SU-DHL-6 (cell line): Measurements from ENCODE around the gene NPAS3.

Source experiments
- H2AFZ ChIP-seq: fragments of 200-600 bp; sonication (generic); 2 replicates; pipeline ENCODE4 v1.6.1; 2014; ENCODE audit warnings: low read depth, mild to moderate bottlenecking, moderate library complexity, mixed read lengths, antibody characterized with exemption, low read length; ENCODE audit not compliant: severe bottlenecking
- H3F3A ChIP-seq: fragments of 200-600 bp; shearing (Covaris generic); 2 replicates; pipeline ENCODE4 v1.6.0; 2016; ENCODE audit warnings: antibody characterized with exemption, mild to moderate bottlenecking; ENCODE audit not compliant: insufficient read depth
- H3K27ac ChIP-seq: fragments of 200-600 bp; sonication (generic); 2 replicates; pipeline ENCODE4 v1.5.1; 2016; ENCODE audit warnings: low read depth, mild to moderate bottlenecking, low read length, moderate library complexity, mixed read lengths
- H3K27me3 ChIP-seq: fragments of 200-600 bp; sonication (generic), shearing (Covaris generic); 2 replicates; pipeline ENCODE4 v1.6.0; 2014; ENCODE audit warnings: mild to moderate bottlenecking, low read length
- H3K36me3 ChIP-seq: fragments of 200-600 bp; sonication (generic); 2 replicates; pipeline ENCODE4 v1.6.1; 2014; ENCODE audit warnings: mild to moderate bottlenecking, low read length, mixed read lengths
- H3K4me2 ChIP-seq: fragments of 300-600, 200-600 bp; shearing (Covaris generic), sonication (generic); 2 replicates; pipeline ENCODE4 v1.6.0; 2014; ENCODE audit warnings: low read length, low read depth, mild to moderate bottlenecking; ENCODE audit not compliant: poor library complexity, severe bottlenecking
- H3K4me3 ChIP-seq: fragments of 200-600 bp; sonication (generic); 2 replicates; pipeline ENCODE4 v1.5.1; 2014; ENCODE audit warnings: antibody characterized with exemption, low read length, mild to moderate bottlenecking, mixed read lengths; ENCODE audit not compliant: insufficient read depth, poor library complexity, severe bottlenecking
- H3K79me2 ChIP-seq: fragments of 200-600 bp; sonication (generic); 2 replicates; pipeline ENCODE4 v1.6.1; 2014; ENCODE audit warnings: mild to moderate bottlenecking, low read length, moderate library complexity; ENCODE audit not compliant: insufficient read depth
- H3K9ac ChIP-seq: fragments of 200-600 bp; sonication (generic); 2 replicates; pipeline ENCODE4 v1.7.0; 2014; ENCODE audit warnings: mild to moderate bottlenecking, low read length
- H3K9me2 ChIP-seq: fragments of 200-600 bp; sonication (generic); replicated peaks from 2 replicates; pipeline ENCODE4 v1.6.1; 2014; ENCODE audit warnings: low read length; ENCODE audit not compliant: insufficient read depth
- H3K9me3 ChIP-seq: fragments of 200-600 bp; sonication (generic); 2 replicates; pipeline ENCODE4 v1.6.1; 2014; ENCODE audit warnings: low read length, mixed read lengths; ENCODE audit not compliant: insufficient read depth
- H4K20me1 ChIP-seq: fragments of 200-600 bp; sonication (generic); 2 replicates; pipeline ENCODE4 v1.6.1; 2014; ENCODE audit warnings: low read depth, mild to moderate bottlenecking, antibody characterized with exemption, low read length, moderate library complexity, mixed read lengths
- EZH2phosphoT487 ChIP-seq: fragments of 200-600 bp; sonication (generic), shearing (Covaris generic); conservative IDR thresholded peaks from 2 replicates; pipeline ENCODE4 v1.6.1; 2018; ENCODE audit warnings: mild to moderate bottlenecking, antibody characterized with exemption, low read length, moderate library complexity, mixed read lengths
- TF ChIP-seq, protein P1 (sequence below): fragments of 200-600 bp; sonication (generic); IDR thresholded peaks from one replicate; pipeline ENCODE4 v1.5.1; 2017; ENCODE audit warnings: antibody characterized with exemption, mild to moderate bottlenecking, low read length, moderate library complexity; ENCODE audit not compliant: insufficient read depth, poor library complexity, severe bottlenecking

NPAS3 gene

DNA sequence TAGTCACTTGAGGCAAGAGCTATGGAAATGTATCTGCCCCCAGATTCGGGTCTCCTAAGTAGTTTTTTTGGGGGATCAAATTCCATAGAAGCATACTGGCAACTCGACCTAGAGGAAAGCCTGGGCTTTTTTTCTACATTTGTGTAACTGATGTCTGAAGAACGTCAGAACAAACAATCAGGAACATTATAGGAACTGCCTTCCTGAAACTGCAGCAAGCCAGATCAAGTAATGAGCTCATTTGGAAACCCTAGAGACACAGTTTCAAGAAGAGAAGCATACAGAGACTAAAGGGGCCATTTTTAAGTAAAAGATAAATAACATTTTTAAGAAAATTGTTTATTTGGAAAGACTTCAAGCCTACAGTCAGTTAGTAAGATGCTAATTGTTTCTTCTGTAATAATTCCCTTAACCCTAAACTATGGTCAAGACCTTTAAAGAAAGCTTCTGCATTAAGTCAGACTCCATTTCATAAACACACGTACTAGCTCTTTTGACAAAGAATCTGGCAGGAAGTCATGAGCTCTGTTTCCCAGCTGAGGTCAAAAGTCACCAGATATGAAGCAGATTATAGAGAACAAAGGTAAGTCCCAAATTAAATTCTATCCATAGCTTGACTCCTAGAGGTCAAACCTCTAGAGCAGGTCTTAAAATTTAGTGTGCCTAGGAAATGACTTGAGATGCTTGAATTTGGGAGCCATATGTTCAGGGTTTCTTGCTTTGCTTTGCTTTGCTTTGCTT, 899.4 kb downstream of the NPAS3 start:
- no peak overlapping the region for H3K9ac ChIP-seq
- no peak overlapping the region for H3K4me2 ChIP-seq
- H3K9me2 ChIP-seq = no peaks in the 10 kb centered on the region
- no peaks in the 10 kb centered on the region for H3K36me3 ChIP-seq
- H3K9me3 ChIP-seq = no peaks in the 10 kb centered on the region
- no peak overlapping the region for H3K4me3 ChIP-seq
- no peak for TF ChIP-seq EZH2phosphoT487
- TF ChIP-seq, protein P1, sequence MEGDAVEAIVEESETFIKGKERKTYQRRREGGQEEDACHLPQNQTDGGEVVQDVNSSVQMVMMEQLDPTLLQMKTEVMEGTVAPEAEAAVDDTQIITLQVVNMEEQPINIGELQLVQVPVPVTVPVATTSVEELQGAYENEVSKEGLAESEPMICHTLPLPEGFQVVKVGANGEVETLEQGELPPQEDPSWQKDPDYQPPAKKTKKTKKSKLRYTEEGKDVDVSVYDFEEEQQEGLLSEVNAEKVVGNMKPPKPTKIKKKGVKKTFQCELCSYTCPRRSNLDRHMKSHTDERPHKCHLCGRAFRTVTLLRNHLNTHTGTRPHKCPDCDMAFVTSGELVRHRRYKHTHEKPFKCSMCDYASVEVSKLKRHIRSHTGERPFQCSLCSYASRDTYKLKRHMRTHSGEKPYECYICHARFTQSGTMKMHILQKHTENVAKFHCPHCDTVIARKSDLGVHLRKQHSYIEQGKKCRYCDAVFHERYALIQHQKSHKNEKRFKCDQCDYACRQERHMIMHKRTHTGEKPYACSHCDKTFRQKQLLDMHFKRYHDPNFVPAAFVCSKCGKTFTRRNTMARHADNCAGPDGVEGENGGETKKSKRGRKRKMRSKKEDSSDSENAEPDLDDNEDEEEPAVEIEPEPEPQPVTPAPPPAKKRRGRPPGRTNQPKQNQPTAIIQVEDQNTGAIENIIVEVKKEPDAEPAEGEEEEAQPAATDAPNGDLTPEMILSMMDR = no peak
- no peaks in the 10 kb centered on the region for H4K20me1 ChIP-seq
- H3F3A ChIP-seq = no peaks in the 10 kb centered on the region
- H3K27ac ChIP-seq = no peak overlapping the region
- H3K27me3 ChIP-seq = no peaks in the 10 kb centered on the region
- no peaks in the 10 kb centered on the region for H3K79me2 ChIP-seq
- no peak overlapping the region for H2AFZ ChIP-seq

DNA sequence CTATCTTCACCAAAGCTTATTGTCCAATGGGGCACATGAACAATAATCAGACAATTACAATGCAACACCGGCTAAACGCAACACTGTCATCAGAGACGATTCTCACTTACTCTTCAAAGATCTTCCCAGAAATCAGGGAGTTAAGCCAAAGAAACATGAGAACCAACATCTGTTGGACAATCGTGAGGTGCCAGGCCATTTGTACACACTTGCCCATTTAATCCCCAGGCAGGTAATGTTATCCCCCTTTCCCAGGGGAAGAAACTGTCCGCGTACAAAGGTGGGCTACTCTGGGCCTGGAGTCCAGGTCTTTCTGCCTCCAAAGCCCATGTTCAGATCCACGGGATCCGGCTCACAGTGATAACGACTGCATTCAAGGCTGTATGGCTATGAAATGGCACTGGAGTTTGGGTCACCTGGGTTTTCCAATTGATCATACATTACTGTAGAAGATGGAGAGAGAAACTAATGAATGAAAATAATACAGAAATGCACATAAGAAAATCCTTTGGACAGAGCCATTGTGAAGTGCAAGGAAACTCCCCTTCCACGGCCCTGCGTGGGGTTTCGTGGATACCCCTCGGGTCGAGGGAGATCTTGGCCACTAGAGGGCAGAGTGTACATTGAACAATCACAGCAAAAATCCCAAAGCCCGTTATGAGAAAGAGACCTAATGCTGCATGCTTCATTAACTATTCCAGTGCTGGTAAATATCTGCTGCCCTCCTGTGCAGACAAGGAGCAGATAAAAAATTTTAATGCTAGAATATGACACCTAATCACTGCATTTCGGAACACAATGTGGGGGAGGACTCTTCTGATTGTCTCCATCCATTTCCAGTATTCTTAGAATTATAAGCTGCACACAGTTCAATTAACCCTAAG, 900.8 kb downstream of the NPAS3 start:
- H3K9me2 ChIP-seq = no peaks in the 10 kb centered on the region
- H3K4me3 ChIP-seq = no peak overlapping the region
- no peak overlapping the region for H2AFZ ChIP-seq
- H3K36me3 ChIP-seq = no peaks in the 10 kb centered on the region
- no peaks in the 10 kb centered on the region for H3K79me2 ChIP-seq
- H3K9ac ChIP-seq = no peak overlapping the region
- no peaks in the 10 kb centered on the region for H3K9me3 ChIP-seq
- H4K20me1 ChIP-seq = no peaks in the 10 kb centered on the region
- H3K4me2 ChIP-seq = no peak overlapping the region
- no peaks in the 10 kb centered on the region for H3K27me3 ChIP-seq
- TF ChIP-seq EZH2phosphoT487 = no peak
- TF ChIP-seq, protein P1 = peak; percentile 53
- no peak overlapping the region for H3K27ac ChIP-seq
- no peaks in the 10 kb centered on the region for H3F3A ChIP-seq

DNA sequence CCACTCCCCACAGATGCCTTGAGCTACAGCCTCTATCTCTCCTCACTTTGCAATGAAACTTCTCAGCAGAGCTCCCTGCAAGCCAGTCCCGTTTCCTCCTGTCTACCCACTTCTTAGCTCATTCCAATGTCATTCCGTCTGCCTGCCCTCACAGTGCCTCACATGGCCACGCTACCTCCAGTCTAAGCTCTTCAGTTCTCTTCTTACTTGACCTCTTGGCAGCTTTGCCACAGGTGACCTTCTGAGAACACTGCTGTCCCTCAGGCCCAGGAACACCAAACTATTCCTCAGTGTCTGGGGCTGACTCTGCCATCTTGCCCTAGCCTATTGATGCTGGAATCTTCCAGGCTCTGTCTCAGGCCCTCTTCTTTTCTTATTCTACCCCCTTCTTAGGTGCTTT, 902.1 kb downstream of the NPAS3 start:
- H3K27me3 ChIP-seq = no peaks in the 10 kb centered on the region
- no peak overlapping the region for H3K4me3 ChIP-seq
- no peak overlapping the region for H3K4me2 ChIP-seq
- no peak overlapping the region for H3K27ac ChIP-seq
- H2AFZ ChIP-seq = no peak overlapping the region
- TF ChIP-seq EZH2phosphoT487 = no peak
- no peaks in the 10 kb centered on the region for H3K9me3 ChIP-seq
- no peaks in the 10 kb centered on the region for H3K79me2 ChIP-seq
- no peaks in the 10 kb centered on the region for H3K36me3 ChIP-seq
- H3K9me2 ChIP-seq = no peaks in the 10 kb centered on the region
- H4K20me1 ChIP-seq = no peaks in the 10 kb centered on the region
- no peak overlapping the region for H3K9ac ChIP-seq
- no peaks in the 10 kb centered on the region for H3F3A ChIP-seq
